GM19397 (cell line): Measurements from ENCODE around the gene KCNMB4.
A peak's percentile ranks its signal among the peaks of the same experiment; 100 is the strongest.

Experiments used
- ATAC-seq: cut with Tn5 transposase; IDR thresholded peaks from one replicate; pipeline ENCODE4 v1.9.1; 2021; ENCODE audit warnings: mild to moderate bottlenecking, moderate library complexity; ENCODE audit not compliant: unreplicated experiment

Gene KCNMB4

GRCh38 chr12:70427611-70428010 lies 61.5 kb downstream of the KCNMB4 start:
- ATAC-seq: no peak

- no peak for ATAC-seq
Observed at GRCh38 chr12:70430400-70430799, 64.3 kb downstream of the KCNMB4 start.

DNA sequence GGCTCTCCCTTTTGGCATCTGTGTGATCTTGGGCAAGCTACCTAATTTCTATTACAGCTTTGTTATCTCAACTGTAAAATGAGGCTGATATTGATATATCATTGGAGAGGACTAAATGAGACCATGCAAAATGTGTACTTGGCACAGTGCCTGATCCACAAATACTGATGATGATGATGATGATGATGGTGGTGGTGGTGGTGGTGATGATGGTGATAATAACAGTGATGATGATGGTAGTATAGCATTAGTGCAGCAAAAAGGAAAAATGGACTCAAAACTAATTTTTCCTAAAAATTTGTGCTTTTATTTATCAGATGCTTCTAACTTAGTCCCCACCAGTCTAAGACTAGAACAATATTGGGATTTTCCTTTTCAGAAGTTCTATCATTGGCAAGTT lies 70.7 kb downstream of the KCNMB4 start:
- no peak for ATAC-seq

DNA sequence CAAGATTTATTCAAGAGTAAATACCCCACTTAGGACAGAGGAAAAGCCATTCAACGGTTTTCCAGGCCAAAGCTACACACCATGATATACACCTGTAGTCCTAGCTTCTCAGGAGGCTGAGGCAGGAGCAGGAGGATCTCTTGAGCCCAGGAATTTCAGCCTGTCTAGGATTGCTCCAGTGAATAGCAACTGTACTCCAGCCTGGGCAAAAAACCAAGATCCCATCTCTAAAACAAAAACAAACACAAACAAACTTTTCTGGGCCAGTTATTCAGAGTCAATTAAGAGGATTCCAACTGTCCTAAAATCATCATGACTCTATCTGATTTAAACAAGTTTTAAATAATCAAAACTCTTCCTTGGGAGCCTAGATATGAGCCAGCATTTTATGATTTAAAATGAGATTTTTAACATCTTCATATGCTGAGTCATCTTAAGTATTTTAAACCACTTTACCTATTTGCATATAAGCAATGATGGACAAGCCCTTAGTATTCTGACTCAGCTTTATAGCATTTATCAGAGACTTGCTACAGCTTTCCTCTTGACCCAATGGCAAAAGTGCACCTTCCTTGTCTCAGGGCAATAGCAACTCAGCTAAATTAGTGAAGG lies 77.1 kb downstream of the KCNMB4 start:
- no peak for ATAC-seq

DNA sequence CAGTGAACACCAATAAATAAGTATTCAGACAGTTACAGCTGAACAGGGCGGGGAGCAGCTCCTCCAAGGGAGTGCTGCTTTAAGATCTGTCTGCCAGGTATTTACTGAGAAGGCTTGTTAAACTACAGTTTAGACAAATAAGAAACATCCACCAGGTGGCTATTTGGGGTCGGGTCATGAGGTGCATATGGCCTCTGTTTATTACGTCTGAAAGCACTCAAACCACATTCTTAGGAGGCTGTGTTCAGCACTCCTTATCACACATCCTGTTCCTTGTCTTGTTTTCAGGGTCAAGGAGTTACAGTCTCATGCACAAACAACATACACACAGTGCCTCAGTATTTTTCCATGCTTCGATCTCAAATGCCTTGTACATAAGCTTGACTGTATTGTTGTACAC lies 78.8 kb downstream of the KCNMB4 start:
- ATAC-seq: no peak

DNA sequence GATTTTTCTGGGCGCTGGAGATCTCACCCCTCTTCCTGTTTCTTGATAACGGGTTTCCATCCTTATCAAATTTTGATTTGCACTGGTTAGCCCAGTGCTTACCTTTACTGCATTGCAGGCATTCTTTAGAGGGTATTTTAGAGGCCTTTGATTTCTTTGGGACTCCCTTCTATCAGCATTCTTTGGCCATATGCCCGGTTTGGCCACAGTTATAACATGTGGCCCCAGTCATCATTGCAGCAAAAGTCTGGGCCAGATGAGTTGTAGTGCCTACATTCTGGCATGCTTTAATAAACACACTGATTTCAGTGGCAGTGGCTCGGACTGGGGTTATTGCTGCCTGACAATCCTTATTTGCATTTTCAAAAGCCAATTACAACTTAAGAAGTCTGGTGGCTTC lies 82.3 kb downstream of the KCNMB4 start:
- ATAC-seq: no peak

GRCh38 chr12:70449074-70449752 lies 83.1 kb downstream of the KCNMB4 start:
- no peak for ATAC-seq

DNA sequence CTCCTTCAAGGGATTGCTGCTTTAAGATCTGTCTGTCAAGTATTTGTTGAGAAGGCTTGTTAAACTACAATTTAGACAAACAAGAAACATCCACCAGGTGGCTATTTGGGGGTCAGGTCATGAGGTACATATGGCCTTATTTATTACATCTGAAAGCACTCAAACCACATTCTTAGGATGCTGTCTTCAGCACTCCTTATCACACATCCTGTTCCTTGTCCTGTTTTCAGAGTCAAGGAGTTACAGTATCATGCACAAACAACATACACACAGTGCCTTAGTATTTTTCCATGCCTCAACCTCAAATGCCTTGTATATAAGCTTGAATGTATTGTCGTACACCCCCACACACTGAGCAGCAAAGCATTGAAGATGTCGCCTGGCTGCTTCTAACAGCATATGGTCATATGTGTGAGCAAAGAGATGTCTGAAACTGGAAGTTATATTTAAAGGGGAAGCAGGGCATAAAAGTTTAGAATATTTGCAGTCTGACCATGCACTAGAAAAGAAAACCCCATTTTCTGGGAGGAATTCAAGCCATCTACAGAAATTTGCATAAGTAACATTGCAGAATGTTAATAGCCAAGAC lies 83.8 kb downstream of the KCNMB4 start:
- ATAC-seq: no peak

DNA sequence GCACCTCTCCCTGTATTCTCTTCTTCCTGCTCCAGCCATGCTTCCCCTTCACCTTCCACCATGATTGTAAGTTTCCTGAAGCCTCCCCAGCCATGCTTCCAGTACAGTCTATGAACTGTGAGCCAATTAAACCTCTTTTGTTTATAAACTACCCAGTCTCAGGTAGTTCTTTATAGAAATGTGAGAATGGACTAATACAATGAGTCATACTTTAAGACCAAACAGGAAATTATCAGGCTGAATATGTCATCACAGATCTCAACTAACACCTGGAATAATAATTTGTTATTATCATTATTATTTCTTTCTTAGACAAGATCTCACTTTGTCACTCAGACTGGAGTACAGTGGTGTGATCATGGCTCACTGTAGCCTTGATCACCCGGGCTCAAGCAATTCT lies 85.4 kb downstream of the KCNMB4 start:
- no peak for ATAC-seq

DNA sequence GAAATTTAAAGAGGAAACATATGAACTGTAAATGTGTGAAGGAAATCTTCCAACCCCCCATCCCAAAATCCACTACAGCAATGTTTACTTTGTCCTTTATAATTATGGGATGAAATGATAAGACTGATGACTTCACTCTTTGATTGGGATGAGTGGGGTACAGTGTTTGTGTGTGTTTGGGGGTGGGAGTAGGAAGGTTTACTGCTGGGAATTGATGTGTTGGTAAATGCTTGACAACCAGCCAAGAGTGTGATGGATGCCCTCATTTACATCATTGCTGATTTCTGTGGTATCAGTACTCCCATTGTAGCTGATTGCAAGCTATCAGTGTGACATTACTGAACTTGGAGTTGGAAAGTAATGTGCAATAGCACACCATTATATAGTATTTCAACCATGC lies 90.9 kb downstream of the KCNMB4 start:
- no peak for ATAC-seq

DNA sequence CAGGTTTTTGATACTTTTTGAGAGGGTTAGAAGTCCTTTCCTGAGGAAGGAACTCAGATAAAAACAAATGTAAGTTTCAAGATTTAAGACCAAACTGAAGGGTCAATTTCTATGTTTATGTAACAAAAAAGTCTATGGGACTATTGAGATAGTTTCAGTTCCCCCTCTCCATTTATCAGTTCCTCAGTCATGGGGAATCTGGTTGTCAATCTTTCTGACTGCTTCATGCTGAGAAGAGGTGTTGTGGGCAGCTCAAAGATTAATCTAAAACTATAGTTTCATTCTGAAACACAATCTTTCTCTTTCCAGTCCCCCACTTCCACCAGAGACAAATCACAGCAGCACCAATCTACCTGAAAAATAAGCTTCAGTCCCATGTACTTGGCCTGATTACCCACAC lies 93.7 kb downstream of the KCNMB4 start:
- ATAC-seq: peak; percentile 68

DNA sequence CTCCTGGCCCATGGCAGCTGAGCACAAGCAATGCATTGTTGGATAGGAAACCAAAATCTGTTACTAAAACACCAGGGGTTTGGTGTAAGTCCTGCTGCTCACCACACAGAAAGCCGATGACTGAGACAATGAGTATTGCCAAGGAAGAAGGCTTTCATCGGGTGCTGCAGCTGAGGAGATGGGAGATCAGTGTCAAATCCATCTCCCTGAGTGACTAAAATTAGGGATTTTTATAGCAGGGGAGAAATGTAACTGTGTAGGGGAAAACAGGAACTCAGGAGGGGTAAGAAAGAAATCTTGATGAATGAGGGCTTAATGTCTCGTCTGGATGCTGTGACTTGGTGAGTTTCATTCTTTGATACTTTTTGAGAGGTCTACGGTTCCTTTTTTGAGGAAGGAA lies 97.9 kb downstream of the KCNMB4 start:
- no peak for ATAC-seq

DNA sequence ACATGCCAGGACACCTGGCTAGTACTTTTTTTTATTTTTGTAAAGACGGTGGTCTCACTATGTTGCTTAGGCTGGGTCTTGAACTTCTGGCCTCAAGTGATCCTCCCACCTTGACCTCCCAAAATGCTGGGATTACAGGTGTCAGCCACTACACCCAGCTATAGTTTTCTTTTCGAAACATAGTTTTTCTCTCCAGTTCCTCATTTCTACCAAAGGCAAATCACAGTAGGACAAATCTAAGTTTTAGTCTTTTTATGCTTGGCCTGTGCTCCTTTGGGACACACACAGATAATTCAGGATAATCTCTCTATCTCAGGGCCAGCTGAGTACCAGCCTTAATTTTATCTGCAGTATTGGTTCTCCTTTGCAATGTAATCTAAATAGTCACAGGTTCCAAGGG lies 100.7 kb downstream of the KCNMB4 start:
- no peak for ATAC-seq

- ATAC-seq: no peak
Observed at GRCh38 chr12:70467476-70467875, 101.4 kb downstream of the KCNMB4 start.

- no peak for ATAC-seq
Observed at GRCh38 chr12:70467918-70468733, 102.0 kb downstream of the KCNMB4 start.

- ATAC-seq: no peak
Observed at GRCh38 chr12:70468741-70469140, 102.7 kb downstream of the KCNMB4 start.

GRCh38 chr12:70469221-70469820 lies 103.2 kb downstream of the KCNMB4 start:
- ATAC-seq: no peak

GRCh38 chr12:70482764-70483163 lies 116.7 kb downstream of the KCNMB4 start:
- ATAC-seq: no peak
